Mesothelial cell of epicardium (in vitro differentiated cells): ENCODE results near the gene UBQLNL. TPM values are rescaled to one million over a fixed set of nuclear protein-coding genes. Genes with fewer than 3 reads are reported as not detected.

Source experiments
- DNase-seq, 2 experiments: peaks; one replicate each; pipeline ENCODE4 v3.0.0; 2021; ENCODE audit warnings: low spot score in 2 of 2; ENCODE audit not compliant: unreplicated experiment in 2 of 2
- H3K27ac Mint-ChIP-seq: 2 replicates; pipeline ENCODE4 v1.8.0; 2021; ENCODE audit warnings: mixed read lengths
- H3K27me3 Mint-ChIP-seq: 2 replicates; pipeline ENCODE4 v1.8.0; 2021; ENCODE audit warnings: low read depth, mixed read lengths
- H3K36me3 Mint-ChIP-seq: 2 replicates; pipeline ENCODE4 v1.8.0; 2021; ENCODE audit warnings: mixed read lengths
- H3K4me1 Mint-ChIP-seq: 2 replicates; pipeline ENCODE4 v1.8.0; 2021; ENCODE audit warnings: mixed read lengths
- H3K4me3 Mint-ChIP-seq: 2 replicates; pipeline ENCODE4 v1.8.0; 2021; ENCODE audit warnings: mild to moderate bottlenecking, moderate library complexity, mixed read lengths
- H3K9me3 Mint-ChIP-seq: 2 replicates; pipeline ENCODE4 v1.8.0; 2021; ENCODE audit warnings: mixed read lengths
- CTCF ChIP-seq: fragments of 200-600 bp; sonication (generic); IDR thresholded peaks from one replicate; pipeline ENCODE4 v1.5.0; 2021; ENCODE audit warnings: antibody characterized with exemption; ENCODE audit not compliant: unreplicated experiment
- total RNA-seq: library from RNA; stranded (reverse); gene quantifications from 3 replicates; pipeline ENCODE4 v1.2.1, GENCODE V29; 2021

UBQLNL gene
- total RNA-seq, 1 donor from 2014 or later: 2.0 TPM

- Mint-ChIP-seq H3K4me1 (no peaks in the 10 kb centered on the region), H3K9me3 (no peaks in the 10 kb centered on the region), H3K27me3 (peaks cover 10% of the 10 kb centered on the region), H3K36me3 (no peaks in the 10 kb centered on the region), H3K27ac (no peak overlapping the region), H3K4me3 (no peak overlapping the region)
- no peak for TF ChIP-seq CTCF
- DNase-seq: no peak
These were observed 16.8 kb downstream of the UBQLNL start for GRCh38 chr11:5499671-5500070.

- no peak for DNase-seq
- no peak for TF ChIP-seq CTCF
- no peaks in the 10 kb centered on the region for H3K4me1 Mint-ChIP-seq
- no peaks in the 10 kb centered on the region for H3K9me3 Mint-ChIP-seq
- H3K4me3 Mint-ChIP-seq: no peak overlapping the region
- H3K27ac Mint-ChIP-seq: no peak overlapping the region
- peaks cover 11% of the 10 kb centered on the region for H3K27me3 Mint-ChIP-seq
- H3K36me3 Mint-ChIP-seq: no peaks in the 10 kb centered on the region
These were observed 26.7 kb downstream of the UBQLNL start for GRCh38 chr11:5489576-5490357.

- DNase-seq: no peak
- Mint-ChIP-seq H3K27me3 (peaks cover 10% of the 10 kb centered on the region), H3K9me3 (no peaks in the 10 kb centered on the region), H3K27ac (no peak overlapping the region), H3K4me3 (no peak overlapping the region), H3K36me3 (no peaks in the 10 kb centered on the region), H3K4me1 (no peaks in the 10 kb centered on the region)
- no peak for TF ChIP-seq CTCF
These were observed 27.6 kb downstream of the UBQLNL start for GRCh38 chr11:5488798-5489399.

GRCh38 chr11:5488385-5488784 lies 28.1 kb downstream of the UBQLNL start, which contains the start of gene OR52D1:
OR52D1 (plus strand) TSS chr11:5488685; CDS start chr11:5488707, 22 bp downstream.
- Mint-ChIP-seq H3K27me3 (peaks cover 10% of the 10 kb centered on the region), H3K36me3 (no peaks in the 10 kb centered on the region), H3K4me3 (no peak within 1 kb of the TSS), H3K9me3 (no peaks in the 10 kb centered on the region), H3K27ac (no peak within 1 kb of the TSS), H3K4me1 (no peaks in the 10 kb centered on the region)
- DNase-seq: no peak
- no peak for TF ChIP-seq CTCF

GRCh38 chr11:5486421-5486820 lies 30.1 kb downstream of the UBQLNL start:
- H3K27ac Mint-ChIP-seq: no peak overlapping the region
- H3K9me3 Mint-ChIP-seq: no peaks in the 10 kb centered on the region
- TF ChIP-seq CTCF: no peak
- no peaks in the 10 kb centered on the region for H3K4me1 Mint-ChIP-seq
- DNase-seq: no peak
- H3K4me3 Mint-ChIP-seq: no peak overlapping the region
- peaks cover 5% of the 10 kb centered on the region for H3K27me3 Mint-ChIP-seq
- H3K36me3 Mint-ChIP-seq: no peaks in the 10 kb centered on the region
